GM12878 (cell line): Measurements from ENCODE around the gene EHBP1. TPM values are rescaled to one million over a fixed set of nuclear protein-coding genes. Genes with fewer than 3 reads are reported as not detected.

Experiments used
- ATAC-seq: fragments of 200-7000 bp; cut with Tn5 transposase; 3 replicates; pipeline ENCODE4 v1.9.1; 2020; ENCODE audit warnings: mild to moderate bottlenecking, moderate library complexity
- BruUV-seq: library from RNA; stranded (reverse); fragments of 400-500 nt; replicated peaks from 2 replicates; lab custom pipeline; 2021; lab: Mats Ljungman, UMichigan
- CTCF ChIA-PET: fragments of 300-600 bp; sonication (Branson Sonifier 250); formaldehyde crosslinking; extraction: SDS; loops from one replicate; lab custom pipeline; 2021; ENCODE audit warnings: inconsistent platforms; lab: Yijun Ruan, JAX
- POLR2A ChIA-PET: fragments of 350-600 bp; formaldehyde crosslinking; extraction: SDS; loops from one replicate; lab custom pipeline; 2021; ENCODE audit warnings: inconsistent platforms; lab: Charles Lee
- RAD21 ChIA-PET: fragments of 300-600 bp; sonication (Branson Sonifier 250); formaldehyde crosslinking; loops from one replicate; lab custom pipeline; 2023; ENCODE audit warnings: antibody characterized with exemption; ENCODE audit not compliant: unreplicated experiment; lab: Charles Lee
- SMC1A ChIA-PET: fragments of 300-600 bp; sonication (Branson Sonifier 250); formaldehyde crosslinking; loops from one replicate; lab custom pipeline; 2023; ENCODE audit not compliant: unreplicated experiment, uncharacterized antibody; lab: Charles Lee
- DNase-seq: peaks from one replicate; pipeline ENCODE4 v3.0.0-alpha.2; 2011; ENCODE audit warnings: low read depth, low spot score
- FAIRE-seq: peaks from 3 replicates; lab custom pipeline; 2011; peaks lifted over from hg19 to GRCh38; lab: Jason Lieb, UNC
- H2AFZ ChIP-seq: 2 replicates; pipeline ENCODE4 v1.6.0; 2011; ENCODE audit warnings: low read depth, low read length, control low read depth; ENCODE audit not compliant: control insufficient read depth
- H3K27ac ChIP-seq: 2 replicates; pipeline ENCODE4 v1.5.1; 2011; ENCODE audit warnings: control low read depth; ENCODE audit not compliant: control insufficient read depth, insufficient read depth
- H3K27me3 ChIP-seq, 2 experiments: replicated peaks in 1 of 2; 2 replicates each; pipeline versions ENCODE4 v1.6.0 to v1.6.1; 2011; ENCODE audit warnings: low read length in 1 of 2; ENCODE audit not compliant: control insufficient read depth in 2 of 2, insufficient read depth in 2 of 2
- H3K36me3 ChIP-seq, 2 experiments: 2 replicates each; pipeline ENCODE4 v1.5.1; 2011; ENCODE audit warnings: low read length in 1 of 2; ENCODE audit not compliant: control insufficient read depth in 2 of 2, insufficient read depth in 2 of 2
- H3K4me1 ChIP-seq: 2 replicates; pipeline ENCODE4 v1.6.1; 2011; ENCODE audit warnings: mild to moderate bottlenecking, low read length, moderate library complexity, mixed read lengths; ENCODE audit not compliant: control insufficient read depth, insufficient read depth
- H3K4me2 ChIP-seq: 2 replicates; pipeline ENCODE4 v1.6.0; 2011; ENCODE audit warnings: control low read depth; ENCODE audit not compliant: control insufficient read depth, insufficient read depth
- H3K4me3 ChIP-seq: fragments of 200-600 bp; sonication (generic); 2 replicates; pipeline ENCODE4 v1.5.1; 2016
- H3K79me2 ChIP-seq: 2 replicates; pipeline ENCODE4 v1.6.0; 2011; ENCODE audit warnings: low read length; ENCODE audit not compliant: control insufficient read depth, insufficient read depth
- H3K9ac ChIP-seq: 2 replicates; pipeline ENCODE4 v1.8.0; 2011; ENCODE audit warnings: low read length, control low read depth, mixed read lengths; ENCODE audit not compliant: control insufficient read depth, insufficient read depth
- H3K9me3 ChIP-seq: replicated peaks from 3 replicates; pipeline ENCODE4 v1.5.1; 2011; ENCODE audit warnings: mild to moderate bottlenecking, low read length; ENCODE audit not compliant: control insufficient read depth, insufficient read depth
- H4K20me1 ChIP-seq: 2 replicates; pipeline ENCODE4 v1.6.0; 2011; ENCODE audit not compliant: control insufficient read depth, insufficient read depth
- BCLAF1 ChIP-seq: fragments of 450-650 bp; IDR thresholded peaks from 2 replicates; pipeline ENCODE4 v1.6.1; 2017; ENCODE audit warnings: antibody characterized with exemption, mild to moderate bottlenecking, moderate library complexity
- CHD1 ChIP-seq: IDR thresholded peaks from 2 replicates; pipeline ENCODE4 v1.6.1; 2012; ENCODE audit warnings: low read depth, low read length, improper control_type of control experiment
- CHD2 ChIP-seq: IDR thresholded peaks from 2 replicates; pipeline ENCODE4 v1.6.1; 2011; ENCODE audit warnings: low read depth, low read length, improper control_type of control experiment, borderline replicate concordance
- CREM ChIP-seq: IDR thresholded peaks from 2 replicates; pipeline ENCODE4 v1.6.1; 2014; ENCODE audit warnings: antibody characterized with exemption, low read depth
- FOS ChIP-seq: IDR thresholded peaks from 3 replicates; pipeline ENCODE4 v1.6.1; 2011; ENCODE audit warnings: borderline replicate concordance; ENCODE audit not compliant: insufficient read length; ENCODE audit errors: extremely low read depth
- KAT2A ChIP-seq: conservative IDR thresholded peaks from 2 replicates; pipeline ENCODE4 v1.6.1; 2011; ENCODE audit warnings: low read depth, low read length; ENCODE audit not compliant: control insufficient read depth
- MEF2B ChIP-seq: fragments of 450-650 bp; IDR thresholded peaks from 2 replicates; pipeline ENCODE4 v1.6.1; 2018; ENCODE audit warnings: mild to moderate bottlenecking, moderate library complexity; ENCODE audit not compliant: partially characterized antibody, poor library complexity, severe bottlenecking
- MTA2 ChIP-seq: fragments of 450-650 bp; IDR thresholded peaks from 2 replicates; pipeline ENCODE4 v1.6.1; 2016; ENCODE audit warnings: low read depth, mild to moderate bottlenecking, moderate library complexity
- RUNX3 ChIP-seq: IDR thresholded peaks from 2 replicates; pipeline ENCODE4 v1.6.1; 2012; ENCODE audit warnings: low read length, inconsistent platforms
- ZNF384 ChIP-seq: IDR thresholded peaks from 2 replicates; pipeline ENCODE4 v1.6.1; 2012; ENCODE audit warnings: low read depth, mild to moderate bottlenecking, low read length, improper control_type of control experiment, borderline replicate concordance
- WGBS: methylation state at CpG from one replicate; pipeline ENCODE4 v1.1.6; 2016; ENCODE audit warnings: low lambda C conversion rate; ENCODE audit not compliant: insufficient replicate concordance, insufficient coverage; ENCODE audit errors: missing lambda C conversion rate; 5-methylcytosine and 5-hydroxymethylcytosine counted together
- in situ Hi-C: fragments of 300-500 bp; cut with MboI; formaldehyde crosslinking; loops from 9 replicates; pipeline ENCODE4 v1.14.3; 2018; ENCODE audit warnings: mixed read lengths
- intact Hi-C: fragments of 100-400 bp; cut with micrococcal nuclease; formaldehyde crosslinking; loops from one replicate; pipeline ENCODE4 v1.14.2; 2022; ENCODE audit not compliant: unreplicated experiment
- polyA plus RNA-seq, 11 experiments: library from polyadenylated mRNA; depleted of rRNA in 4 of 11; unstranded in 6 of 11; stranded (reverse) in 5 of 11; fragments of >200 nt; fragmentation: Nextera tagmentation in 4 of 11; fragmentation: Illumina TruSeq in 1 of 11; extraction: Ambion mirVana in 4 of 11; extraction: Trizol in 1 of 11; gene quantifications; 1 replicate in 1 of 11; 2 replicates in 10 of 11; pipeline versions ENCODE4 v1.2.1 to v1.2.3, GENCODE V29; 2011 to 2016; ENCODE audit warnings: inconsistent platforms in 2 of 11, missing spikeins in 2 of 11, low read depth in 1 of 11
- total RNA-seq, 4 experiments: library from RNA; depleted of rRNA in 3 of 4; stranded (reverse); fragments of >200 nt in 3 of 4; fragmentation: Illumina TruSeq in 1 of 4; extraction: Trizol in 1 of 4; gene quantifications; 2 replicates each; pipeline versions ENCODE4 v1.2.1 to v1.2.3, GENCODE V29; 2013 to 2021
- TF ChIP-seq, protein P1 (sequence below): fragments of 150-350 bp; IDR thresholded peaks from 2 replicates; pipeline ENCODE4 v1.6.1; 2016; ENCODE audit warnings: low read depth, low read length
- TF ChIP-seq, protein P2 (sequence below): IDR thresholded peaks from 2 replicates; pipeline ENCODE4 v1.6.1; 2012; ENCODE audit warnings: improper control_type of control experiment, low read depth, low read length; ENCODE audit not compliant: insufficient replicate concordance

The EHBP1 gene
- total and polyA plus RNA-seq, 10 of the 15 experiments (the other 5 are each of a cell fraction or from before 2014, with no cell fraction given): 5.7 to 26.1 (median 13.6) TPM

GRCh38 chr2:62939735-62940491 lies 234.4 kb downstream of the EHBP1 start:
- Histone ChIP-seq H3K79me2 (no peaks in the 10 kb centered on the region), H3K9ac (no peak overlapping the region), H3K4me1 (no peaks in the 10 kb centered on the region), H3K4me3 (no peak overlapping the region), H2AFZ (no peak overlapping the region), H3K27me3 (no peaks in the 10 kb centered on the region), H3K27ac (no peak overlapping the region), H3K4me2 (no peak overlapping the region), H3K36me3 (no peaks in the 10 kb centered on the region), H4K20me1 (no peaks in the 10 kb centered on the region), H3K9me3 (no peaks in the 10 kb centered on the region)
- no peak for DNase-seq
- ChIA-PET POLR2A (no interaction called here), SMC1A (no interaction called here), CTCF (no interaction called here), RAD21 (no interaction called here)
- 61% methylated on average over 5 of the region's 5 CpGs for WGBS
- in situ Hi-C loops: no loop called here
- intact Hi-C loops: no loop called here
- no peak; the same call in 2 of the 3 replicates for ATAC-seq
- FAIRE-seq: no peak
- no TSS peak for BruUV-seq
- TF ChIP-seq KAT2A (no peak), CHD1 (no peak), MEF2B (no peak), BCLAF1 (no peak), CHD2 (no peak), ZNF384 (no peak), CREM (no peak), MTA2 (no peak), RUNX3 (no peak), FOS (no peak)
- TF ChIP-seq, protein P1, sequence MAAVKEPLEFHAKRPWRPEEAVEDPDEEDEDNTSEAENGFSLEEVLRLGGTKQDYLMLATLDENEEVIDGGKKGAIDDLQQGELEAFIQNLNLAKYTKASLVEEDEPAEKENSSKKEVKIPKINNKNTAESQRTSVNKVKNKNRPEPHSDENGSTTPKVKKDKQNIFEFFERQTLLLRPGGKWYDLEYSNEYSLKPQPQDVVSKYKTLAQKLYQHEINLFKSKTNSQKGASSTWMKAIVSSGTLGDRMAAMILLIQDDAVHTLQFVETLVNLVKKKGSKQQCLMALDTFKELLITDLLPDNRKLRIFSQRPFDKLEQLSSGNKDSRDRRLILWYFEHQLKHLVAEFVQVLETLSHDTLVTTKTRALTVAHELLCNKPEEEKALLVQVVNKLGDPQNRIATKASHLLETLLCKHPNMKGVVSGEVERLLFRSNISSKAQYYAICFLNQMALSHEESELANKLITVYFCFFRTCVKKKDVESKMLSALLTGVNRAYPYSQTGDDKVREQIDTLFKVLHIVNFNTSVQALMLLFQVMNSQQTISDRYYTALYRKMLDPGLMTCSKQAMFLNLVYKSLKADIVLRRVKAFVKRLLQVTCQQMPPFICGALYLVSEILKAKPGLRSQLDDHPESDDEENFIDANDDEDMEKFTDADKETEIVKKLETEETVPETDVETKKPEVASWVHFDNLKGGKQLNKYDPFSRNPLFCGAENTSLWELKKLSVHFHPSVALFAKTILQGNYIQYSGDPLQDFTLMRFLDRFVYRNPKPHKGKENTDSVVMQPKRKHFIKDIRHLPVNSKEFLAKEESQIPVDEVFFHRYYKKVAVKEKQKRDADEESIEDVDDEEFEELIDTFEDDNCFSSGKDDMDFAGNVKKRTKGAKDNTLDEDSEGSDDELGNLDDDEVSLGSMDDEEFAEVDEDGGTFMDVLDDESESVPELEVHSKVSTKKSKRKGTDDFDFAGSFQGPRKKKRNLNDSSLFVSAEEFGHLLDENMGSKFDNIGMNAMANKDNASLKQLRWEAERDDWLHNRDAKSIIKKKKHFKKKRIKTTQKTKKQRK: no peak
- TF ChIP-seq, protein P2, sequence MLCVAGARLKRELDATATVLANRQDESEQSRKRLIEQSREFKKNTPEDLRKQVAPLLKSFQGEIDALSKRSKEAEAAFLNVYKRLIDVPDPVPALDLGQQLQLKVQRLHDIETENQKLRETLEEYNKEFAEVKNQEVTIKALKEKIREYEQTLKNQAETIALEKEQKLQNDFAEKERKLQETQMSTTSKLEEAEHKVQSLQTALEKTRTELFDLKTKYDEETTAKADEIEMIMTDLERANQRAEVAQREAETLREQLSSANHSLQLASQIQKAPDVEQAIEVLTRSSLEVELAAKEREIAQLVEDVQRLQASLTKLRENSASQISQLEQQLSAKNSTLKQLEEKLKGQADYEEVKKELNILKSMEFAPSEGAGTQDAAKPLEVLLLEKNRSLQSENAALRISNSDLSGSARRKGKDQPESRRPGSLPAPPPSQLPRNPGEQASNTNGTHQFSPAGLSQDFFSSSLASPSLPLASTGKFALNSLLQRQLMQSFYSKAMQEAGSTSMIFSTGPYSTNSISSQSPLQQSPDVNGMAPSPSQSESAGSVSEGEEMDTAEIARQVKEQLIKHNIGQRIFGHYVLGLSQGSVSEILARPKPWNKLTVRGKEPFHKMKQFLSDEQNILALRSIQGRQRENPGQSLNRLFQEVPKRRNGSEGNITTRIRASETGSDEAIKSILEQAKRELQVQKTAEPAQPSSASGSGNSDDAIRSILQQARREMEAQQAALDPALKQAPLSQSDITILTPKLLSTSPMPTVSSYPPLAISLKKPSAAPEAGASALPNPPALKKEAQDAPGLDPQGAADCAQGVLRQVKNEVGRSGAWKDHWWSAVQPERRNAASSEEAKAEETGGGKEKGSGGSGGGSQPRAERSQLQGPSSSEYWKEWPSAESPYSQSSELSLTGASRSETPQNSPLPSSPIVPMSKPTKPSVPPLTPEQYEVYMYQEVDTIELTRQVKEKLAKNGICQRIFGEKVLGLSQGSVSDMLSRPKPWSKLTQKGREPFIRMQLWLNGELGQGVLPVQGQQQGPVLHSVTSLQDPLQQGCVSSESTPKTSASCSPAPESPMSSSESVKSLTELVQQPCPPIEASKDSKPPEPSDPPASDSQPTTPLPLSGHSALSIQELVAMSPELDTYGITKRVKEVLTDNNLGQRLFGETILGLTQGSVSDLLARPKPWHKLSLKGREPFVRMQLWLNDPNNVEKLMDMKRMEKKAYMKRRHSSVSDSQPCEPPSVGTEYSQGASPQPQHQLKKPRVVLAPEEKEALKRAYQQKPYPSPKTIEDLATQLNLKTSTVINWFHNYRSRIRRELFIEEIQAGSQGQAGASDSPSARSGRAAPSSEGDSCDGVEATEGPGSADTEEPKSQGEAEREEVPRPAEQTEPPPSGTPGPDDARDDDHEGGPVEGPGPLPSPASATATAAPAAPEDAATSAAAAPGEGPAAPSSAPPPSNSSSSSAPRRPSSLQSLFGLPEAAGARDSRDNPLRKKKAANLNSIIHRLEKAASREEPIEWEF: no peak
